ENCODE results near the gene DYNC1I1.

DYNC1I1 gene

GRCh38 chr7:95847061-95847460 is 74.7 kb downstream of the DYNC1I1 start:
- TF ChIP-seq, protein P1, sequence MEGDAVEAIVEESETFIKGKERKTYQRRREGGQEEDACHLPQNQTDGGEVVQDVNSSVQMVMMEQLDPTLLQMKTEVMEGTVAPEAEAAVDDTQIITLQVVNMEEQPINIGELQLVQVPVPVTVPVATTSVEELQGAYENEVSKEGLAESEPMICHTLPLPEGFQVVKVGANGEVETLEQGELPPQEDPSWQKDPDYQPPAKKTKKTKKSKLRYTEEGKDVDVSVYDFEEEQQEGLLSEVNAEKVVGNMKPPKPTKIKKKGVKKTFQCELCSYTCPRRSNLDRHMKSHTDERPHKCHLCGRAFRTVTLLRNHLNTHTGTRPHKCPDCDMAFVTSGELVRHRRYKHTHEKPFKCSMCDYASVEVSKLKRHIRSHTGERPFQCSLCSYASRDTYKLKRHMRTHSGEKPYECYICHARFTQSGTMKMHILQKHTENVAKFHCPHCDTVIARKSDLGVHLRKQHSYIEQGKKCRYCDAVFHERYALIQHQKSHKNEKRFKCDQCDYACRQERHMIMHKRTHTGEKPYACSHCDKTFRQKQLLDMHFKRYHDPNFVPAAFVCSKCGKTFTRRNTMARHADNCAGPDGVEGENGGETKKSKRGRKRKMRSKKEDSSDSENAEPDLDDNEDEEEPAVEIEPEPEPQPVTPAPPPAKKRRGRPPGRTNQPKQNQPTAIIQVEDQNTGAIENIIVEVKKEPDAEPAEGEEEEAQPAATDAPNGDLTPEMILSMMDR (IDR thresholded peaks at IDR 0.05; ENCODE audit: extremely low read depth, missing control alignments), result no peak

DNA sequence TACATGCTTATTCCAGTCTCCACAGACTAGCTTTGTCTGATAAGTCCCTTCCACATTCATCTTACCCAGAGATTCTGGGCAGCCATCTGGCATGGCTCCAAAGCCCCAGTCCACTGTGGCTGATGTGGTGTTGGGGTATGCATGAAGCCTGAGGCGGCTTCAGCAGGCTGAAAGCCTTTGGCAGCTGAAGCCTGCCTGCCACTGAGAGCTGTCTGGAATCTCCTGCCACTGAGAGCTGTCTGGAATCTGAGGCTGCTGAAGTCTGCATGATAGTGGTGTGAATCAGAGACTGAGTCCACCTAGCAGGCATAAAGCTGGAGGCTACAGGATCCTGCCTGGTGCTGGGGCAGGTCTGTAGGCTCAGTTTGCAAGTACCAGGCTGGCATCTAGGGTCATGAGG is 87.1 kb downstream of the DYNC1I1 start:
- DNase-seq (ENCODE audit: low spot score), result no peak
- TF ChIP-seq, protein P1 (IDR thresholded peaks at IDR 0.05; ENCODE audit: extremely low read depth, missing control alignments), result no peak

More at GRCh38 chr7:95847061-95847460, 74.7 kb downstream of the DYNC1I1 start:
- DNase-seq (ENCODE audit: low spot score), result no peak

- DNase-seq (ENCODE audit: low spot score), result no peak
These were observed 88.7 kb downstream of the DYNC1I1 start for GRCh38 chr7:95861041-95861440.

GRCh38 chr7:95863623-95864022 is 91.3 kb downstream of the DYNC1I1 start:
- no peak for DNase-seq (ENCODE audit: low spot score)
- TF ChIP-seq, protein P1 (IDR thresholded peaks at IDR 0.05; ENCODE audit: extremely low read depth, missing control alignments), result no peak

More at GRCh38 chr7:95861041-95861440, 88.7 kb downstream of the DYNC1I1 start:
- TF ChIP-seq, protein P1 (IDR thresholded peaks at IDR 0.05; ENCODE audit: extremely low read depth, missing control alignments), result no peak

- TF ChIP-seq, protein P1 (IDR thresholded peaks at IDR 0.05; ENCODE audit: extremely low read depth, missing control alignments), result no peak
- DNase-seq (ENCODE audit: low spot score), result no peak
These were observed 93.5 kb downstream of the DYNC1I1 start for GRCh38 chr7:95865716-95866371.

DNA sequence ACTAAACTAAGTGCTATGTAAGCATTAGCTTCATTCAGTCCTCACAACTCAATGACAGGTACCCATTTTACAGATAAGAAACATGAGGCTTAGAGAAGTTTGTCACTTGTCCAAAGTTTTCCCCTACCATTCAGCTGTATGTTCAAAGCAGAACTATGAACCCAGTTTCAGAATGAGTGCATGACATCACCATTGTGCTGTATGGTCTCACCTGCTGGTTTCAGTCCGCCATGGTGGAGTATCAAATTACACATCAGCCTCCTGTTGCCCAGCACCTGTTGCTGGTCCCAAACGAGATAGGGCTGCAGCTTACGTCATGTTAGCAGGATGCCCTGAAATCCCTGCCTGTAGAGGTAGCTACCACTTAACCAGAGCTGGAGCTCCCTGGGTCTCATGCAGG is 95.0 kb downstream of the DYNC1I1 start:
- TF ChIP-seq, protein P1 (IDR thresholded peaks at IDR 0.05; ENCODE audit: extremely low read depth, missing control alignments), result no peak
- peak; percentile 15 for DNase-seq (ENCODE audit: low spot score)

DNA sequence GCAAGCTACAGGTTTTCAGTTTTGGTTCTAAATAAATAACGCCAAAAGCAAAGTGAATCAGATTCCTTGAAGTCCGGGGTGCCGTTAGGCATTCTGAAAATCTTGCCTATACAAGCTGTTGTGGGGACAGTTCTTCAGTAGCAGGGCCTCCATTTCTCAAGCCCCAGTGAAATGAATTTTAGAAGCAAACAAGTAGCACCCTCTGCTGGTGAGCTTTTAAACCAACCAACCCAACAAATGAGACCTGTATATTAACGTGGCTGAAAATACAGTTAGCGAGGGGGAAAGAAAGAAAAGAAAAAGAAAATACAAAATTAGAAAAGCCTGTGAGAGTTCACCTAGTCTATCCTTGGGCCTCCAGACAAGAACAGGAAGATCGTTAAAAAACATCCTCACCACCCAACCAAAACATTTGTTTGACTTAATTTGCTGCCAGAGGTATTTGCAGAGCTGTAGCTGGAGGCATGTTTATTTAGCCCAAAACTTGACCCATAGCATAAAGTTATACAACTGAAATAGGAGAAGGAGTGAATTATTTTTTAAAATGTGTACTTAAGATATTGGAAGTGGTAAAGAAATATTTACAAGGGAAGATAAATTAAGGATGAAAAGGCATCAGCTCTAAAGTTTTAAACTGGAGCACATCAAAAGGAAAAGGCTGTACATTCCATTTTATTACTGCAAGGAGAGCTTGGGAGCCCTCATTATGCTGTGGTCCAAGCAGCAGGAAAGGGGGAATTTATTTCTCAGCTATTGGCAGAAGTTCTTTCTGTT is 98.9 kb downstream of the DYNC1I1 start:
- peak; percentile 43 for DNase-seq (ENCODE audit: low spot score)
- TF ChIP-seq, protein P1 (IDR thresholded peaks at IDR 0.05; ENCODE audit: extremely low read depth, missing control alignments), result peak; percentile 27
